Sigmoid colon (tissue), 4 donors: ENCODE data around the gene UBE2H.

Experiments
- EP300 ChIP-seq, 4 donors: sonication (generic); formaldehyde crosslinking; IDR thresholded peaks; one replicate each; pipeline ENCODE4 v1.6.1; 2017; ENCODE audit warnings: antibody characterized with exemption in 4 of 4
- POLR2AphosphoS5 ChIP-seq, 4 donors: sonication (generic); formaldehyde crosslinking; IDR thresholded peaks; one replicate each; pipeline ENCODE4 v1.6.1; 2017; ENCODE audit warnings: antibody characterized with exemption in 4 of 4
- TF ChIP-seq, protein P1 (sequence below), 4 experiments: fragments of 450-650 bp in 3 of 4; fragments of 200-600 bp in 1 of 4; IDR thresholded peaks; one replicate each; pipeline ENCODE4 v1.5.1; 2016 to 2019; ENCODE audit warnings: antibody characterized with exemption in 4 of 4, mild to moderate bottlenecking in 3 of 4, moderate library complexity in 2 of 4

DNA sequence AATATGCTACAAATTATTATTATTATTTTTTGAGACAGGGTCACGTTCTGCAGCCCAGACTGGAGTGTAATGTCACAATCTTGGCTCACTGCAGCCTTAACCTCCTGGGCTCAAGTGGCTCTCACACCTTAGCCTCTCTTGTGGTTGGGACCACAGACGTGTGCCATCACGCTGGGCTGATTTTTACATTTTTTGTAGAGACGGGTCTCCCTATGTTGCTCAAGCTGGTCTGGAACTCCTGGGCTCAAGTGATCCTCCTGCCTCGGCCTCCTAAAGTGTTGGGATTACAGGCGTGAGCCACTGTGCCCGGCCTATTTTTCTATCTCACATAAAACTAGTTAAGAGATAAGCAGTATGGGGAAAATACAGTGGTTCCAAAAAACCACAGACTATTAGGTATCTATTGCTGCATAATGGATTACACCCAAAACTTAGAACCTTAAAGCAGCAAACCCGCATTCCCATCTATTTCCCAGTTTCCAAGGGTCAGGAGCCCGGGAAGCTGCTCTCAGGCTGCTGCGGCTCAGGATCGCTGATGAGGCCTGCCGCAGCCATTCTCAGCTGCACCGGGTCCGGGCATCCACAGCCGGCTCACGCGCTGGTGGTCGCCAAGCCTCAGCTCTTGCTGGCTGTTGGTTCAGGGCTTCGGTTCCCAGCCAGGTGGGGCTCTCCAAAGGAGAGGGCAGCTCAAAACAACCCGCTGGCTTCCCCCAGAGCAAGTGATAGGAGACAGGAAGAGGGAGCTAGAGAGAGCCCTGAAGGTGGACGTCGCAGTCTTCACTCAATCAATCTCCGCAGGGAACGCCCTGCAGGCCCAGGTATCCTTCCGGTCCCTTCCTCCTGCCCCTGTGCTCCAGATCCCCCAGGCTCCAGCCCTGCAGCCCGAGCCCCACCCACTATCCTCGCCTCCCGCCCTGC lies 128.2 kb downstream of the UBE2H start:
- TF ChIP-seq, protein P1, sequence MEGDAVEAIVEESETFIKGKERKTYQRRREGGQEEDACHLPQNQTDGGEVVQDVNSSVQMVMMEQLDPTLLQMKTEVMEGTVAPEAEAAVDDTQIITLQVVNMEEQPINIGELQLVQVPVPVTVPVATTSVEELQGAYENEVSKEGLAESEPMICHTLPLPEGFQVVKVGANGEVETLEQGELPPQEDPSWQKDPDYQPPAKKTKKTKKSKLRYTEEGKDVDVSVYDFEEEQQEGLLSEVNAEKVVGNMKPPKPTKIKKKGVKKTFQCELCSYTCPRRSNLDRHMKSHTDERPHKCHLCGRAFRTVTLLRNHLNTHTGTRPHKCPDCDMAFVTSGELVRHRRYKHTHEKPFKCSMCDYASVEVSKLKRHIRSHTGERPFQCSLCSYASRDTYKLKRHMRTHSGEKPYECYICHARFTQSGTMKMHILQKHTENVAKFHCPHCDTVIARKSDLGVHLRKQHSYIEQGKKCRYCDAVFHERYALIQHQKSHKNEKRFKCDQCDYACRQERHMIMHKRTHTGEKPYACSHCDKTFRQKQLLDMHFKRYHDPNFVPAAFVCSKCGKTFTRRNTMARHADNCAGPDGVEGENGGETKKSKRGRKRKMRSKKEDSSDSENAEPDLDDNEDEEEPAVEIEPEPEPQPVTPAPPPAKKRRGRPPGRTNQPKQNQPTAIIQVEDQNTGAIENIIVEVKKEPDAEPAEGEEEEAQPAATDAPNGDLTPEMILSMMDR (IDR thresholded peaks at IDR 0.05), result no peak
- TF ChIP-seq POLR2AphosphoS5 (IDR thresholded peaks at IDR 0.05) (no peak), EP300 (IDR thresholded peaks at IDR 0.05) (no peak)
